ENCODE measurements around the gene PHLDA2. TPM values are rescaled to one million over a fixed set of nuclear protein-coding genes. Genes with fewer than 3 reads are reported as not detected.

PHLDA2 gene
- total RNA-seq, 1 experiment from 2014 or later: 101 TPM

DNA sequence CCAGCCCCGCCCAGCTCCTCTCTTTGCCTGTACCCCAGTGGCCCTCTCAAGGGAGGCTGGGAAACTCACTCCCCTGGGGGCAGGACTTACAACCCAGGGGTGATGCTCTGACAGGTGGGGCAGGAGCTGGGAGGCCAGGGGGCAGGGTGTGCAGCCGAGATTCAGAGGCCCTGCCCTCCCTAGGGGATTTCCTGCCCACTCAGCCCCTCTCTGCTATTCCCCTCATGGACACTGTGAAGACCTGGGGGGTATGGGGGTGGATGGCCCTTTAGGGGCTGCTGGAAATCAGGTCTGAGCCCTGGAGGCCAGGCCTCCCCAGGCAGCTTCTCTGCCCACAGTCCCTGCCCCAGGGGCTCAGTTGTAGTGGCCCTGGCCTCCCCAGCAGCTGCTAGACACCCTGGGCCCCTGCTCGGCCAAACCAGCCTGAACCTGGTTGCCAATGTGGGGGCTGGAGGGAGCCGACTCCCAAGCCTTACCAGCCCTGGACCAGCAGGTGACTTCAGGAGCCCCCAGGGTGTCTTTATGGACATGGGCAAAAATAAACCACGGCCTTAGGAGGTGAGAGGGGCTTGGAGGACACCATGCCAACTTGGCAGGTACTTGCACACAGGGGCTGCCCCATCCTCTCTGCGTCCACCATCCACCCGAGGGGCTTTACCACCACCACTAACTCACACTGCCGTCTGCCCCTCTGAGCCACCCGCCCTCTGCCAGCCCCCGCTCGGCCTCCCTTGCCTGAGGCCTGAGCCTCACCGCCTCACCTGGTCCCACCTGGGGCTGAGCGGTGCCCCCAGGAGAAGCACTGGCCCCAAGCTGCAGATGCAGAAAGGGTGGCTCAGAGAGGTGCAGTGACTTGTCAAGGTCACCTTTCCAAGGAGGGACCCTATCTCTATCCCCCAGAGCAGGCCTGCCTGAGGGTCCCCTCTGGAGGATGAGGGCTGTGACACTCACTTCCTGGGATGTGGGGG, 2.8 kb upstream of the PHLDA2 start:
- no TSS peak for BruUV-seq (replicated peaks)
- CTCF ChIA-PET: interaction anchor here (1.0 kb wide), 1 partner anchor 39 kb away, joined by 5 read pairs; no protein-coding TSS in a partner anchor
- TF ChIP-seq EZH2phosphoT487 (IDR thresholded peaks at IDR 0.05; ENCODE audit: borderline replicate concordance, low read length) (no peak), EZH2 (IDR thresholded peaks at IDR 0.05; ENCODE audit: low read length, unreplicated experiment) (no peak)
- TF ChIP-seq, protein P1, sequence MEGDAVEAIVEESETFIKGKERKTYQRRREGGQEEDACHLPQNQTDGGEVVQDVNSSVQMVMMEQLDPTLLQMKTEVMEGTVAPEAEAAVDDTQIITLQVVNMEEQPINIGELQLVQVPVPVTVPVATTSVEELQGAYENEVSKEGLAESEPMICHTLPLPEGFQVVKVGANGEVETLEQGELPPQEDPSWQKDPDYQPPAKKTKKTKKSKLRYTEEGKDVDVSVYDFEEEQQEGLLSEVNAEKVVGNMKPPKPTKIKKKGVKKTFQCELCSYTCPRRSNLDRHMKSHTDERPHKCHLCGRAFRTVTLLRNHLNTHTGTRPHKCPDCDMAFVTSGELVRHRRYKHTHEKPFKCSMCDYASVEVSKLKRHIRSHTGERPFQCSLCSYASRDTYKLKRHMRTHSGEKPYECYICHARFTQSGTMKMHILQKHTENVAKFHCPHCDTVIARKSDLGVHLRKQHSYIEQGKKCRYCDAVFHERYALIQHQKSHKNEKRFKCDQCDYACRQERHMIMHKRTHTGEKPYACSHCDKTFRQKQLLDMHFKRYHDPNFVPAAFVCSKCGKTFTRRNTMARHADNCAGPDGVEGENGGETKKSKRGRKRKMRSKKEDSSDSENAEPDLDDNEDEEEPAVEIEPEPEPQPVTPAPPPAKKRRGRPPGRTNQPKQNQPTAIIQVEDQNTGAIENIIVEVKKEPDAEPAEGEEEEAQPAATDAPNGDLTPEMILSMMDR (conservative IDR thresholded peaks at IDR 0.05; ENCODE audit: low read depth, low read length): no peak
- ATAC-seq (no peak), DNase-seq (no peak)
- Histone ChIP-seq H3K9ac (ENCODE audit: low read length) (peak overlapping the region; percentile 83), H3K4me1 (ENCODE audit: insufficient read depth, low read length) (peaks cover 40% of the 10 kb centered on the region), H3K4me2 (ENCODE audit: low read length) (peak overlapping the region; percentile 75), H3F3A (ENCODE audit: low read length, unreplicated experiment) (no peaks in the 10 kb centered on the region), H3K79me2 (ENCODE audit: low read length) (peaks cover 21% of the 10 kb centered on the region), H3K4me3 (ENCODE audit: low read length) (no peak overlapping the region), H3K27me3 (ENCODE audit: low read length) (no peaks in the 10 kb centered on the region), H4K20me1 (ENCODE audit: low read length) (peaks cover 20% of the 10 kb centered on the region), H3K9me3 (ENCODE audit: low read length) (no peaks in the 10 kb centered on the region), H3K27ac (ENCODE audit: low read length) (peak overlapping the region; percentile 94), H2AFZ (ENCODE audit: low read length) (no peak overlapping the region), H3K36me3 (ENCODE audit: low read depth, low read length) (peaks cover 12% of the 10 kb centered on the region; the same call in 1 of the 2 replicates), H3K9me2 (replicated peaks; ENCODE audit: low read length) (no peaks in the 10 kb centered on the region)
- POLR2A ChIA-PET (ENCODE audit: unreplicated experiment): no interaction called here
- intact Hi-C loops (cut with micrococcal nuclease): loop anchor here (5.0 kb wide), 1 partner anchor 165 kb away; no protein-coding TSS in a partner anchor

DNA sequence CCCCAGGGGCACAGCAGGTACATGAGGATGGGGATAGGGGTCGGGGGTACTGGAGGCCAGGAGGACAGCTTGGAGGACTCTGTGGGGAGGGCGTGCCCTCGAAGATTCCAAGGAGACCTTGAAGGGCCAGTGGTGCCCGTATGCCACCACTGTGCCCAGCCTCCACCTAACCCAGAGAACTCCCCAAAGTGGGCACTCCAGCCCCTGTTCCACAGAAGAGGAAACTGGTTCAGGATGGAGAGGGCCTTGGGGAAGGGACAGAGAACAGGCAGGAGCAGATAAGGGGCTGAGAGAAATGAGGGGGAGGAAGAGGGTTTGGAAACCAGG, 2.2 kb upstream of the PHLDA2 start:
- no peak overlapping the region for H3K4me3 ChIP-seq (ENCODE audit: low read length)
- peaks cover 12% of the 10 kb centered on the region; the same call in 1 of the 2 replicates for H3K36me3 ChIP-seq (ENCODE audit: low read depth, low read length)
- no TSS peak for BruUV-seq (replicated peaks)
- peaks cover 28% of the 10 kb centered on the region for H3K79me2 ChIP-seq (ENCODE audit: low read length)
- no peak overlapping the region for H3K27ac ChIP-seq (ENCODE audit: low read length)
- ChIA-PET POLR2A (ENCODE audit: unreplicated experiment) (no interaction called here), CTCF (interaction anchor here (1.0 kb wide), 1 partner anchor 39 kb away, joined by 5 read pairs; no protein-coding TSS in a partner anchor)
- H2AFZ ChIP-seq (ENCODE audit: low read length): no peak overlapping the region
- H3K9me2 ChIP-seq (replicated peaks; ENCODE audit: low read length): no peaks in the 10 kb centered on the region
- H3F3A ChIP-seq (ENCODE audit: low read length, unreplicated experiment): no peaks in the 10 kb centered on the region
- ATAC-seq: no peak
- H3K9me3 ChIP-seq (ENCODE audit: low read length): no peaks in the 10 kb centered on the region
- H4K20me1 ChIP-seq (ENCODE audit: low read length): peaks cover 25% of the 10 kb centered on the region
- TF ChIP-seq, protein P1 (conservative IDR thresholded peaks at IDR 0.05; ENCODE audit: low read depth, low read length): no peak
- TF ChIP-seq EZH2phosphoT487 (IDR thresholded peaks at IDR 0.05; ENCODE audit: borderline replicate concordance, low read length) (no peak), EZH2 (IDR thresholded peaks at IDR 0.05; ENCODE audit: low read length, unreplicated experiment) (no peak)
- peaks cover 43% of the 10 kb centered on the region for H3K4me1 ChIP-seq (ENCODE audit: insufficient read depth, low read length)
- DNase-seq: no peak
- intact Hi-C loops (cut with micrococcal nuclease): loop anchor here (5.0 kb wide), 1 partner anchor 166 kb away; no protein-coding TSS in a partner anchor
- no peaks in the 10 kb centered on the region for H3K27me3 ChIP-seq (ENCODE audit: low read length)
- no peak overlapping the region for H3K9ac ChIP-seq (ENCODE audit: low read length)
- no peak overlapping the region for H3K4me2 ChIP-seq (ENCODE audit: low read length)
